ENCODE measurements around the gene C15orf39. TPM values are rescaled to one million over a fixed set of nuclear protein-coding genes. Genes with fewer than 3 reads are reported as not detected.

Gene C15orf39
- total RNA-seq, 3 donors from 2014 or later: 7.7 to 17.4 (median 11.5) TPM

DNA sequence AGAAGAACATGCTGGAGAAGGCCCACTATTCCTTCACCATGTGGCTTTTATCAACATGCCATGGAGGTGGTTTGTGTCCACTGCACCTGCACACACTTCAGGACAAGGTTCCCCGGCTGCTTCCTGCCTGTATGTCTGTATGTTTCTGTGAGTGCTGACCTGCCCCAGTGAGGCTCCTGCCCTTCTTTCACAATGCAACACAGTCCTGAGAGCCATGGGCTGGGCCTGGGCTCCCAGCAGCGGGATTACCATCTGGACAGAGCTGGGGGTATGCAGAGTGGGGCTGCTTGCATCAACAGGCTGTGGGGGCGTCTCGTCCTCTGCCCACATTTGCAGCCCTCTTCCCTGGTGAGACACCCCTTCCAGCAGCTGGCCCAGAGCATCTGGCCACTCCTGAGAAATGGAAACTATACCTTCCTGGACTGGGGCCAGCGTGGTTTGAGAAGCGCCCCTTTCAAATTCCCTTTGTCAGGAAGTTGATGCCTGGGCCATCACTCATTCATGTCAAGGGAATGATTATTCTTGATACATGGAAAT lies 29.3 kb upstream of the C15orf39 start:
- H3K4me1 ChIP-seq: peaks cover 7 to 12% of the 10 kb centered on the region in 2 donors
- H3K36me3 ChIP-seq: no peaks in the 10 kb centered on the region
- no peaks in the 10 kb centered on the region for H3K9me3 ChIP-seq
- intact Hi-C loops (cut with DNase I; ENCODE audit: low total_unique reads): loop anchor here (2.0 kb wide), 1 partner anchor 20 kb away; no protein-coding TSS in a partner anchor
- H3K27ac ChIP-seq: no peak overlapping the region
- H3K27me3 ChIP-seq: no peaks in the 10 kb centered on the region
- no peak for DNase-seq (ENCODE audit: low spot score in 2 of 2)
- H3K4me3 ChIP-seq: no peak overlapping the region
- TF ChIP-seq CTCF (IDR thresholded peaks at IDR 0.05) (no peak), POLR2AphosphoS5 (IDR thresholded peaks at IDR 0.05) (no peak), POLR2A (IDR thresholded peaks at IDR 0.05) (no peak)

GRCh38 chr15:75174102-75174501 lies 27.6 kb upstream of the C15orf39 start:
- Histone ChIP-seq H3K27me3 (no peaks in the 10 kb centered on the region), H3K36me3 (no peaks in the 10 kb centered on the region), H3K4me1 (peaks cover 19 to 22% of the 10 kb centered on the region in 2 donors), H3K27ac (peak overlapping the region; percentile 19 to 87), H3K4me3 (no peak overlapping the region), H3K9me3 (no peaks in the 10 kb centered on the region)
- intact Hi-C loops (cut with DNase I; ENCODE audit: low total_unique reads): no loop called here
- peak in 1 of 2 donors; percentile 36 for DNase-seq (ENCODE audit: low spot score in 2 of 2)
- TF ChIP-seq CTCF (IDR thresholded peaks at IDR 0.05) (no peak), POLR2A (IDR thresholded peaks at IDR 0.05) (no peak), POLR2AphosphoS5 (IDR thresholded peaks at IDR 0.05) (no peak)

DNA sequence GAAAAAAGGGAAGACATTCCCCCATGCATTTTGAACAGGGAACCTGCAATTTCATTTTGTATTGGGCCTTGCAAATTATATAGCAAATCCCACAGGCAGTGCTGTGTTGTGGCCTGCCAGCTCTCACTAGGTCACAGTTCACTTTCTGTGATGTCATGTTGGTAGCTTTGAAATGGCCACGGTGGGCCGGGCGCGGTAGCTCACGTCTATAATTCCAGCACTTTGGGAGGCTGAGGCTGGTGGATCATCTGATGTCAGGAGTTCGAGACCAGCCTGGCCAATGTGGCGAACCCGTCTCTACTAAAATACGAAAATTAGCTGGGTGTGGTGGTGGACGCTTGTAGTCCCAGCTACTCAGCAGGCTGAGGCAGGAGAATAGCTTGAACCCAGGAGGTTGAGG lies 27.0 kb upstream of the C15orf39 start:
- DNase-seq (ENCODE audit: low spot score in 2 of 2): peak in 1 of 2 donors; percentile 28
- H3K27me3 ChIP-seq: no peaks in the 10 kb centered on the region
- intact Hi-C loops (cut with DNase I; ENCODE audit: low total_unique reads): no loop called here
- no peaks in the 10 kb centered on the region for H3K36me3 ChIP-seq
- H3K27ac ChIP-seq: peak overlapping the region; percentile 19 to 87
- H3K4me1 ChIP-seq: peaks cover 20 to 22% of the 10 kb centered on the region in 2 donors
- no peak overlapping the region for H3K4me3 ChIP-seq
- no peak for TF ChIP-seq CTCF (IDR thresholded peaks at IDR 0.05)
- no peak for TF ChIP-seq POLR2A (IDR thresholded peaks at IDR 0.05)
- TF ChIP-seq POLR2AphosphoS5 (IDR thresholded peaks at IDR 0.05): no peak
- H3K9me3 ChIP-seq: no peaks in the 10 kb centered on the region

DNA sequence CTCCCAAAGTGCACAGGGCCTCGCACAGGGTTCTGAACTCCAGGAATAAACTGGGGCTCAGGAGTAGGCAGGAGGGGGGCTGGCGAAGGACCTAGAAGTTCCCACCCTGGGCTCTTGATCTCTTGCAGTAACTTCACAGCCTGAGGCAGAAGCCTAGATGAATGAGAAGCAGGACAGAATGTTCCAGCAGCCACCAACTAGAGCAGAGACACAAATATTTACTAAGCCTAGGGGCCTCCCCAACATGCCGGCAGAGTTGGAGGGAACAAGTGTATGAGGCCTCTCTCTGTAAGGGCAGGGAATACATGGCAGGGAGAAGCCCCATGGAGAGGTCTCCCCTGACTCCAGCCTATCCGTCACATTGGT lies 25.3 kb upstream of the C15orf39 start:
- peak; percentile 61 to 86 for DNase-seq (ENCODE audit: low spot score in 2 of 2)
- Histone ChIP-seq H3K9me3 (no peaks in the 10 kb centered on the region), H3K36me3 (no peaks in the 10 kb centered on the region), H3K27me3 (no peaks in the 10 kb centered on the region), H3K4me1 (peaks cover 22 to 27% of the 10 kb centered on the region in 2 donors), H3K4me3 (peak overlapping the region in 1 of 3 donors; percentile 17), H3K27ac (peak overlapping the region; percentile 87 to 90)
- no peak for TF ChIP-seq CTCF (IDR thresholded peaks at IDR 0.05)
- peak; percentile 8 to 78 (median 61) for TF ChIP-seq POLR2AphosphoS5 (IDR thresholded peaks at IDR 0.05)
- intact Hi-C loops (cut with DNase I; ENCODE audit: low total_unique reads): no loop called here

- Histone ChIP-seq H3K4me1 (peaks cover 22 to 33% of the 10 kb centered on the region in 2 donors), H3K4me3 (peak overlapping the region in 1 of 3 donors; percentile 60), H3K36me3 (no peaks in the 10 kb centered on the region), H3K9me3 (no peaks in the 10 kb centered on the region), H3K27ac (peak overlapping the region; percentile 87 to 90), H3K27me3 (no peaks in the 10 kb centered on the region)
- DNase-seq (ENCODE audit: low spot score in 2 of 2): no peak
- TF ChIP-seq POLR2AphosphoS5 (IDR thresholded peaks at IDR 0.05) (no peak), CTCF (IDR thresholded peaks at IDR 0.05) (no peak), POLR2A (IDR thresholded peaks at IDR 0.05) (no peak)
- intact Hi-C loops (cut with DNase I; ENCODE audit: low total_unique reads): no loop called here
These were observed 24.2 kb upstream of the C15orf39 start for GRCh38 chr15:75177360-75178071.

Measured in breast epithelium (tissue), 4 donors.